Endothelial cell of umbilical vein (primary cell): Measurements from ENCODE around the gene SNAI3. TPM values are rescaled to one million over a fixed set of nuclear protein-coding genes. Genes with fewer than 3 reads are reported as not detected.

Experiments
- BruUV-seq: library from RNA; stranded (reverse); fragments of 400-500 nt; replicated peaks from 2 replicates; lab custom pipeline; 2021; lab: Mats Ljungman, UMichigan
- CTCF ChIA-PET: fragments of 300-600, 350-600 bp; sonication (Branson Sonifier 250); formaldehyde crosslinking; loops from one replicate; lab custom pipeline; 2021; ENCODE audit warnings: antibody characterized with exemption, inconsistent platforms; lab: Charles Lee
- POLR2A ChIA-PET: fragments of 300-600, 350-600 bp; sonication (Branson Sonifier 250); formaldehyde crosslinking; loops from one replicate; lab custom pipeline; 2021; ENCODE audit warnings: antibody characterized with exemption, inconsistent platforms; lab: Charles Lee
- DNase-seq: peaks from one replicate; pipeline ENCODE4 v3.0.0-alpha.2; 2011; ENCODE audit warnings: low read depth, low spot score
- FAIRE-seq: peaks from 2 replicates; lab custom pipeline; 2011; peaks lifted over from hg19 to GRCh38; lab: Jason Lieb, UNC
- H2AFZ ChIP-seq: 2 replicates; pipeline ENCODE4 v1.6.0; 2012; ENCODE audit warnings: low read depth, low read length, control low read depth, inconsistent platforms
- H3K27ac ChIP-seq: 2 replicates; pipeline ENCODE4 v1.5.1; 2011; ENCODE audit warnings: low read depth, mild to moderate bottlenecking, control low read depth, low read length, moderate library complexity; ENCODE audit not compliant: insufficient read depth
- H3K27me3 ChIP-seq, 2 experiments: 2 replicates each; pipeline versions ENCODE4 v1.6.0 to v1.6.1; 2011; ENCODE audit warnings: low read length in 2 of 2, mixed read lengths in 1 of 2; ENCODE audit not compliant: control insufficient read depth in 2 of 2, insufficient read depth in 2 of 2
- H3K36me3 ChIP-seq, 2 experiments: 2 replicates in 1 of 2; 3 replicates in 1 of 2; pipeline ENCODE4 v1.5.1; 2011; ENCODE audit warnings: low read length in 2 of 2, mild to moderate bottlenecking in 1 of 2, moderate library complexity in 1 of 2; ENCODE audit not compliant: control insufficient read depth in 2 of 2, insufficient read depth in 2 of 2; ENCODE audit errors: extremely low read depth in 1 of 2
- H3K4me1 ChIP-seq: 3 replicates; pipeline ENCODE4 v1.5.1; 2011; ENCODE audit warnings: mild to moderate bottlenecking, low read length; ENCODE audit not compliant: control insufficient read depth, insufficient read depth; ENCODE audit errors: extremely low read depth
- H3K4me2 ChIP-seq: 2 replicates; pipeline ENCODE4 v1.6.1; 2011; ENCODE audit warnings: low read length, control low read depth, mixed read lengths; ENCODE audit not compliant: insufficient read depth
- H3K4me3 ChIP-seq, 3 experiments: fragments of 200-600 bp in 1 of 3; sonication (generic), shearing (Covaris generic) in 1 of 3; replicated peaks in 1 of 3; 2 replicates each; pipeline ENCODE4 v1.5.1; 2011 to 2016; ENCODE audit warnings: control low read depth in 3 of 3, low read length in 3 of 3, mild to moderate bottlenecking in 2 of 3, inconsistent platforms in 1 of 3, low read depth in 1 of 3, moderate library complexity in 1 of 3; ENCODE audit not compliant: insufficient read depth in 1 of 3
- H3K79me2 ChIP-seq: 2 replicates; pipeline ENCODE4 v1.6.0; 2012; ENCODE audit warnings: low read length, inconsistent platforms; ENCODE audit not compliant: control insufficient read depth, insufficient read depth
- H3K9ac ChIP-seq: replicated peaks from 2 replicates; pipeline ENCODE3; 2011; ENCODE audit warnings: low read length, control low read depth; ENCODE audit not compliant: insufficient read depth; ENCODE audit errors: extremely low read depth
- H3K9me1 ChIP-seq: replicated peaks from 3 replicates; pipeline ENCODE4 v1.6.0; 2011; ENCODE audit warnings: mild to moderate bottlenecking, low read length; ENCODE audit not compliant: control insufficient read depth, insufficient read depth; ENCODE audit errors: extremely low read depth
- H3K9me3 ChIP-seq: replicated peaks from 2 replicates; pipeline ENCODE4 v1.5.1; 2012; ENCODE audit warnings: low read length, inconsistent platforms; ENCODE audit not compliant: control insufficient read depth, insufficient read depth
- H4K20me1 ChIP-seq: replicated peaks from 2 replicates; pipeline ENCODE3; 2011; ENCODE audit warnings: mild to moderate bottlenecking, low read length; ENCODE audit not compliant: control insufficient read depth, insufficient read depth; ENCODE audit errors: extremely low read depth
- EZH2 ChIP-seq: IDR thresholded peaks from 2 replicates; pipeline ENCODE4 v1.6.1; 2012; ENCODE audit warnings: borderline replicate concordance, low read depth, mild to moderate bottlenecking, moderate library complexity, low read length, inconsistent platforms; ENCODE audit not compliant: severe bottlenecking
- FOS ChIP-seq: IDR thresholded peaks from 2 replicates; pipeline ENCODE4 v1.6.1; 2011; ENCODE audit warnings: mild to moderate bottlenecking, low read length, moderate library complexity, borderline replicate concordance; ENCODE audit not compliant: insufficient read depth
- GATA2 ChIP-seq: IDR thresholded peaks from 2 replicates; pipeline ENCODE4 v1.7.0; 2011; ENCODE audit warnings: low read depth, mild to moderate bottlenecking, moderate library complexity, mixed read lengths, low read length; ENCODE audit not compliant: insufficient read length, insufficient read depth
- JUN ChIP-seq: IDR thresholded peaks from 2 replicates; pipeline ENCODE4 v1.6.1; 2011; ENCODE audit warnings: borderline replicate concordance, low read depth; ENCODE audit not compliant: insufficient read length, insufficient read depth
- MYC ChIP-seq: IDR thresholded peaks from one replicate; pipeline ENCODE4 v1.6.1; 2011; ENCODE audit warnings: mild to moderate bottlenecking, low read depth, low read length
- POLR2A ChIP-seq: IDR thresholded peaks from 2 replicates; pipeline ENCODE4 v1.6.1; 2012; ENCODE audit warnings: low read depth, mild to moderate bottlenecking, control low read depth, low read length
- POLR2AphosphoS5 ChIP-seq: IDR thresholded peaks from 2 replicates; pipeline ENCODE4 v1.6.1; 2012; ENCODE audit warnings: low read depth, mild to moderate bottlenecking, control low read depth, low read length, moderate library complexity; ENCODE audit not compliant: insufficient read depth
- dilution Hi-C: fragments of 300-500 bp; cut with MboI; formaldehyde crosslinking; loops from one replicate; pipeline ENCODE4 v1.15.0; 2019; ENCODE audit warnings: low sequenced_read_pairs; ENCODE audit not compliant: extremely low pct_ligation_motif_present
- intact Hi-C: fragments of 100-400 bp; cut with micrococcal nuclease; formaldehyde crosslinking; loops from one replicate; pipeline ENCODE4 v1.10.0; 2022
- polyA plus RNA-seq, 4 experiments: library from polyadenylated mRNA; depleted of rRNA in 3 of 4; stranded (reverse) in 3 of 4; unstranded in 1 of 4; fragments of >200 nt; gene quantifications; 2 replicates each; pipeline versions ENCODE4 v1.2.1 to v1.2.3, GENCODE V29; 2011 to 2012; ENCODE audit warnings: missing spikeins in 1 of 4
- total RNA-seq: library from RNA; stranded (reverse); gene quantifications from 2 replicates; pipeline ENCODE4 v1.2.3, GENCODE V29; 2021
- TF ChIP-seq, protein P1 (sequence below), 2 donors: IDR thresholded peaks; 1 replicate in 1 of 2; 2 replicates in 1 of 2; pipeline ENCODE4 v1.5.1; 2011; ENCODE audit warnings: low read length in 2 of 2, mild to moderate bottlenecking in 2 of 2, moderate library complexity in 2 of 2, control low read depth in 1 of 2, inconsistent platforms in 1 of 2, low read depth in 1 of 2; ENCODE audit not compliant: insufficient read depth in 1 of 2; ENCODE audit errors: extremely low read depth in 1 of 2
- TF ChIP-seq, protein P2 (sequence below): IDR thresholded peaks from 2 replicates; pipeline ENCODE4 v1.6.1; 2011; ENCODE audit not compliant: insufficient read depth, insufficient read length

Gene SNAI3
- total and polyA plus RNA-seq, 2 donors (not counting 3 experiments of a cell fraction or from before 2014, with no cell fraction given): 0.30 to 0.31 TPM

- Histone ChIP-seq H3K27me3 (no peaks in the 10 kb centered on the region), H3K9me3 (no peaks in the 10 kb centered on the region), H3K4me3 (no peak overlapping the region), H4K20me1 (no peaks in the 10 kb centered on the region), H3K79me2 (peaks cover 10% of the 10 kb centered on the region), H3K4me1 (peaks cover 13% of the 10 kb centered on the region), H3K27ac (no peak overlapping the region), H3K9me1 (no peaks in the 10 kb centered on the region), H2AFZ (no peak overlapping the region), H3K4me2 (no peak overlapping the region), H3K36me3 (peaks cover 7 to 17% of the 10 kb centered on the region in 2 experiments), H3K9ac (no peak overlapping the region)
- ChIA-PET POLR2A (no interaction called here), CTCF (no interaction called here)
- no TSS peak for BruUV-seq
- no peak for TF ChIP-seq POLR2A
- no peak for TF ChIP-seq MYC
- no peak for TF ChIP-seq EZH2
- TF ChIP-seq, protein P1, sequence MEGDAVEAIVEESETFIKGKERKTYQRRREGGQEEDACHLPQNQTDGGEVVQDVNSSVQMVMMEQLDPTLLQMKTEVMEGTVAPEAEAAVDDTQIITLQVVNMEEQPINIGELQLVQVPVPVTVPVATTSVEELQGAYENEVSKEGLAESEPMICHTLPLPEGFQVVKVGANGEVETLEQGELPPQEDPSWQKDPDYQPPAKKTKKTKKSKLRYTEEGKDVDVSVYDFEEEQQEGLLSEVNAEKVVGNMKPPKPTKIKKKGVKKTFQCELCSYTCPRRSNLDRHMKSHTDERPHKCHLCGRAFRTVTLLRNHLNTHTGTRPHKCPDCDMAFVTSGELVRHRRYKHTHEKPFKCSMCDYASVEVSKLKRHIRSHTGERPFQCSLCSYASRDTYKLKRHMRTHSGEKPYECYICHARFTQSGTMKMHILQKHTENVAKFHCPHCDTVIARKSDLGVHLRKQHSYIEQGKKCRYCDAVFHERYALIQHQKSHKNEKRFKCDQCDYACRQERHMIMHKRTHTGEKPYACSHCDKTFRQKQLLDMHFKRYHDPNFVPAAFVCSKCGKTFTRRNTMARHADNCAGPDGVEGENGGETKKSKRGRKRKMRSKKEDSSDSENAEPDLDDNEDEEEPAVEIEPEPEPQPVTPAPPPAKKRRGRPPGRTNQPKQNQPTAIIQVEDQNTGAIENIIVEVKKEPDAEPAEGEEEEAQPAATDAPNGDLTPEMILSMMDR (IDR thresholded peaks at IDR 0.05; ENCODE audit: extremely low read depth in 1 of 2, insufficient read depth in 1 of 2, low read depth in 1 of 2, low read length in 2 of 2): no peak
- no peak for TF ChIP-seq JUN
- TF ChIP-seq GATA2: no peak
- TF ChIP-seq FOS: no peak
- TF ChIP-seq, protein P2, sequence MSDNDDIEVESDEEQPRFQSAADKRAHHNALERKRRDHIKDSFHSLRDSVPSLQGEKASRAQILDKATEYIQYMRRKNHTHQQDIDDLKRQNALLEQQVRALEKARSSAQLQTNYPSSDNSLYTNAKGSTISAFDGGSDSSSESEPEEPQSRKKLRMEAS: no peak
- TF ChIP-seq POLR2AphosphoS5: no peak
- intact Hi-C loops (no loop called here), dilution Hi-C loops (no loop called here)
- DNase-seq: no peak
- FAIRE-seq: no peak
These were observed 31.8 kb downstream of the SNAI3 start for GRCh38 chr16:88654363-88655052.
